Stomach (tissue), 9 donors: ENCODE results near the gene MAGI2. TPM values are rescaled to one million over a fixed set of nuclear protein-coding genes. Genes with fewer than 3 reads are reported as not detected.

ENCODE experiments used
- DNase-seq, 2 donors: peaks; one replicate each; pipeline versions ENCODE4 v3.0.0 to v3.0.0-alpha.2; 2013 to 2019
- H3K27ac ChIP-seq, 5 donors: fragments of 200-600 bp in 4 of 5; sonication (generic) in 4 of 5; one replicate each; pipeline ENCODE4 v1.5.1; 2013 to 2019; ENCODE audit warnings: mild to moderate bottlenecking in 1 of 5, moderate library complexity in 1 of 5
- H3K27me3 ChIP-seq, 3 donors: fragments of 200-600 bp; sonication (generic); one replicate each; pipeline ENCODE4 v1.5.1; 2017 to 2019; ENCODE audit warnings: mixed run types in 1 of 3
- H3K36me3 ChIP-seq, 4 donors: fragments of 200-600 bp; sonication (generic); 1 replicate in 3 of 4; 2 replicates in 1 of 4; pipeline ENCODE4 v1.5.1; 2016 to 2019
- H3K4me1 ChIP-seq, 4 donors: fragments of 200-600 bp; sonication (generic); one replicate each; pipeline ENCODE4 v1.5.1; 2016 to 2019
- H3K4me3 ChIP-seq, 4 donors: fragments of 200-600 bp; sonication (generic) in 3 of 4; one replicate each; pipeline ENCODE4 v1.5.1; 2016 to 2019; ENCODE audit warnings: mild to moderate bottlenecking in 1 of 4
- H3K9me3 ChIP-seq, 4 donors: fragments of 200-600 bp; sonication (generic); one replicate each; pipeline ENCODE4 v1.5.1; 2016 to 2019
- EP300 ChIP-seq: sonication (generic); formaldehyde crosslinking; IDR thresholded peaks from one replicate; pipeline ENCODE4 v1.6.1; 2017; ENCODE audit warnings: antibody characterized with exemption
- POLR2A ChIP-seq, 4 donors: fragments of 450-650 bp; IDR thresholded peaks; one replicate each; pipeline ENCODE4 v1.6.1; 2016; ENCODE audit warnings: antibody characterized with exemption in 4 of 4, control low read depth in 2 of 4, mild to moderate bottlenecking in 1 of 4, moderate library complexity in 1 of 4
- POLR2AphosphoS5 ChIP-seq, 3 donors: sonication (generic); formaldehyde crosslinking; IDR thresholded peaks; one replicate each; pipeline ENCODE4 v1.6.1; 2016; ENCODE audit warnings: antibody characterized with exemption in 3 of 3
- WGBS, 5 donors: extraction: QIAGEN DNeasy Blood & Tissue Kit in 3 of 5; methylation state at CpG; one replicate each; pipeline versions ENCODE4 v1.1.5 to v1.1.7; 2013 to 2018; 5-methylcytosine and 5-hydroxymethylcytosine counted together
- intact Hi-C: fragments of 100-400 bp; cut with DNase I; formaldehyde crosslinking; loops from one replicate; pipeline ENCODE4 v1.15.1; 2023; ENCODE audit warnings: low total_unique reads
- polyA plus RNA-seq, 3 donors: library from polyadenylated mRNA; stranded (reverse); fragments of 200-250 nt; gene quantifications; one replicate each; pipeline ENCODE4 v1.2.3, GENCODE V29; 2013
- total RNA-seq, 5 donors: library from RNA; depleted of rRNA; stranded (reverse); fragments of >200 nt; gene quantifications; one replicate each; pipeline versions ENCODE4 v1.1.0 to v1.2.3, GENCODE V29; 2014 to 2016
- TF ChIP-seq, protein P1 (sequence below), 7 experiments: fragments of 450-650 bp in 4 of 7; fragments of 200-600 bp in 3 of 7; sonication (generic) in 3 of 7; IDR thresholded peaks; one replicate each; pipeline ENCODE4 v1.5.1; 2016 to 2019; ENCODE audit warnings: antibody characterized with exemption in 7 of 7, control low read depth in 2 of 7, mild to moderate bottlenecking in 1 of 7
- donor health status: healthy with polysubstance abuse.
- donor health status: Bipolar disorder and iron deficiency.
- donor health status: healthy.

Gene MAGI2
- total and polyA plus RNA-seq, 8 donors = 0.92 to 53.9 (median 5.8) TPM

DNA sequence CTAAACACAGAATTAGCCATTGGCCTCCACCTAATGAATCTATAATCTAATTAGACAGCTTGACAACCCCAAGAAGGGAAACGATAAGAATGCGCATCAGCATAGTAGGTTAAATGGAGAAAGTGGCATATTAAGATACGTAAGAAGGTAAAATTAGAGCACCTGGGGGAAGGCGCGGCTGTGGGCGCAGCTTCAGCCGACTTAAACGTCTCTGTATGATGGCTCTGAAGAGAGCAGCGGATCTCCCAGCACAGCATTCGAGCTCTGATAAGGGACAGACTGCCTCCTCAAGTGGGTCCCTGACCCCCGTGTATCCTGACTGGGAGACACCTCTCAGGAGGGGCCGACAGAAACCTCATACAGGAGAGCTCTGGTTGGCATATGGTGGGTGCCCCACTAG is 1136.1 kb downstream of the MAGI2 start:
- Histone ChIP-seq H3K27me3 (no peaks in the 10 kb centered on the region), H3K4me1 (no peaks in the 10 kb centered on the region), H3K36me3 (no peaks in the 10 kb centered on the region), H3K9me3 (no peaks in the 10 kb centered on the region), H3K4me3 (no peak overlapping the region), H3K27ac (no peak overlapping the region)
- WGBS, 5 donors = 84 to 95% (median 94%) methylated on average over 12 of the region's 12 CpGs
- intact Hi-C loops = no loop called here
- no peak for DNase-seq
- TF ChIP-seq POLR2AphosphoS5 (IDR thresholded peaks at IDR 0.05) (no peak), EP300 (no peak), POLR2A (IDR thresholded peaks at IDR 0.05) (no peak)
- TF ChIP-seq, protein P1, sequence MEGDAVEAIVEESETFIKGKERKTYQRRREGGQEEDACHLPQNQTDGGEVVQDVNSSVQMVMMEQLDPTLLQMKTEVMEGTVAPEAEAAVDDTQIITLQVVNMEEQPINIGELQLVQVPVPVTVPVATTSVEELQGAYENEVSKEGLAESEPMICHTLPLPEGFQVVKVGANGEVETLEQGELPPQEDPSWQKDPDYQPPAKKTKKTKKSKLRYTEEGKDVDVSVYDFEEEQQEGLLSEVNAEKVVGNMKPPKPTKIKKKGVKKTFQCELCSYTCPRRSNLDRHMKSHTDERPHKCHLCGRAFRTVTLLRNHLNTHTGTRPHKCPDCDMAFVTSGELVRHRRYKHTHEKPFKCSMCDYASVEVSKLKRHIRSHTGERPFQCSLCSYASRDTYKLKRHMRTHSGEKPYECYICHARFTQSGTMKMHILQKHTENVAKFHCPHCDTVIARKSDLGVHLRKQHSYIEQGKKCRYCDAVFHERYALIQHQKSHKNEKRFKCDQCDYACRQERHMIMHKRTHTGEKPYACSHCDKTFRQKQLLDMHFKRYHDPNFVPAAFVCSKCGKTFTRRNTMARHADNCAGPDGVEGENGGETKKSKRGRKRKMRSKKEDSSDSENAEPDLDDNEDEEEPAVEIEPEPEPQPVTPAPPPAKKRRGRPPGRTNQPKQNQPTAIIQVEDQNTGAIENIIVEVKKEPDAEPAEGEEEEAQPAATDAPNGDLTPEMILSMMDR (IDR thresholded peaks at IDR 0.05) = no peak

DNA sequence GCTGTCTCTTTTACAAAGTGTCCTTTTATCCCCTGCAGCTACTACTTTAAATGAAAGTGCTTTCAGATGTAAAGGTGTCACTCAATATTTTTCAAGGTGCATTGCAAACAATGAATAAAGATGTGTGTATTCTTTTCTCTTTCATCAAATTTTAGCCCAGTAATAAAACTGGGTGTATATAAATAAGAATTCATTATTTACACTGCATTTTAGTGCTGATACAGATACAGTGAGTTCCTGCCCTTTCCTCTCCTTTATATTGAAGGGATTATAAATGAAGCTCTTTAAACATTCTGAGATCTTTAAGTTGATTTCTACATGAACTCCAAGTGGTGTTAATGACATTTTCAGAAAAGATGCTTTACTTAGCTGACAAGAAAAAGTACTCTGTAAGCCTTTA is 1137.4 kb downstream of the MAGI2 start:
- DNase-seq = no peak
- no peak for TF ChIP-seq POLR2AphosphoS5 (IDR thresholded peaks at IDR 0.05)
- TF ChIP-seq EP300 = no peak
- TF ChIP-seq, protein P1 (IDR thresholded peaks at IDR 0.05) = no peak
- TF ChIP-seq POLR2A (IDR thresholded peaks at IDR 0.05) = no peak
- Histone ChIP-seq H3K9me3 (no peaks in the 10 kb centered on the region), H3K4me3 (no peak overlapping the region), H3K36me3 (no peaks in the 10 kb centered on the region), H3K27me3 (no peaks in the 10 kb centered on the region), H3K27ac (no peak overlapping the region), H3K4me1 (no peaks in the 10 kb centered on the region)
- intact Hi-C loops = no loop called here

DNA sequence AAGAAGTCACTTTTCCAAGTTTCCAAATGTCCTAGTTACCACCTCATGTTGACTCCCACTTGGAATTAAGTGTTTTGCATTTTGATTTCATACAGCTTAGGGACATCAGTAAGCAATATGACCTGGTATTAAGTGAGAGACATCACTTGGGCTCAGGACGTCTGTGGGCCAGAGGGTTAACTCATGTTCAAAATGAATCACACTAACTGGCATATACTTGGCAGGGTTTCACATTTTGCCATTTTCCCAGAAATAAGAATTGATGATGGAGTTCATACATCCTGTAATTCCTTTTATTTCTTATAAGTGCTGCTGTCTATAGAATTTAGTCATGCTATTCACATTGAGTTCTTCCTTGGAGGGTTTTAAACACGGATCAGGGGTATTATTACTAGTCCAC is 1138.3 kb downstream of the MAGI2 start:
- 57 to 83% (median 78%) methylated on average over 2 of the region's 2 CpGs for WGBS, 5 donors
- Histone ChIP-seq H3K4me3 (no peak overlapping the region), H3K27ac (no peak overlapping the region), H3K9me3 (no peaks in the 10 kb centered on the region), H3K4me1 (no peaks in the 10 kb centered on the region), H3K27me3 (no peaks in the 10 kb centered on the region), H3K36me3 (no peaks in the 10 kb centered on the region)
- no peak for DNase-seq
- TF ChIP-seq, protein P1 (IDR thresholded peaks at IDR 0.05) = no peak
- TF ChIP-seq POLR2A (IDR thresholded peaks at IDR 0.05) (no peak), EP300 (no peak), POLR2AphosphoS5 (IDR thresholded peaks at IDR 0.05) (no peak)
- intact Hi-C loops = no loop called here

DNA sequence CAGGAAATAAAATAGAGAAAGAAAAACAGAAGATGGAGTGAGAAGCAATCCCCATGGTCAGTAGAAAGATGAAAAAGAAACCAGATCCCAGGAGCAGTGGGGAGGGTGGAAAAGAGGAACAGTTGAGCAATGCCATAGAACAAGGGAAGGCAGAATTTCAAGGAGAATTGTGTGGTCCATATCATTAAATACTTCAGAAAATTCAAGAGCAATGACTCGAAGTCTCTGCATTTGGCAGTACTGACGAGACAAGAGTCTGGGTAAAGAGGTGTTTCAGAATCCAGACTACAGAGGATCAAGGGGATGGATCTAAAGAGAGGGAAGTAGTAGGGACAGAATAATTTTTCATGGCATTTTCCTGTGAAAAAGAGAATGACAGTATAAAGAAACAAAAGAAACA is 1142.3 kb downstream of the MAGI2 start:
- H3K4me1 ChIP-seq = no peaks in the 10 kb centered on the region
- no peaks in the 10 kb centered on the region for H3K9me3 ChIP-seq
- H3K36me3 ChIP-seq = no peaks in the 10 kb centered on the region
- no peak overlapping the region for H3K4me3 ChIP-seq
- TF ChIP-seq POLR2AphosphoS5 (IDR thresholded peaks at IDR 0.05) (no peak), POLR2A (IDR thresholded peaks at IDR 0.05) (no peak), EP300 (no peak)
- TF ChIP-seq, protein P1 (IDR thresholded peaks at IDR 0.05) = no peak
- no peaks in the 10 kb centered on the region for H3K27me3 ChIP-seq
- no peak for DNase-seq
- intact Hi-C loops = no loop called here
- no peak overlapping the region for H3K27ac ChIP-seq
- WGBS, 5 donors = 70 to 89% (median 80%) methylated on average over 2 of the region's 2 CpGs
